GM12874 (cell line): ENCODE data around the gene RIPOR1.

Experiments
- TF ChIP-seq, protein P1 (sequence below): IDR thresholded peaks from 2 replicates; pipeline ENCODE4 v1.5.1; 2011; ENCODE audit warnings: low read depth, mild to moderate bottlenecking, control low read depth, low read length, moderate library complexity; ENCODE audit not compliant: insufficient read depth

RIPOR1 gene

GRCh38 chr16:67543582-67543981 lies 15.0 kb downstream of the RIPOR1 start:
- TF ChIP-seq, protein P1, sequence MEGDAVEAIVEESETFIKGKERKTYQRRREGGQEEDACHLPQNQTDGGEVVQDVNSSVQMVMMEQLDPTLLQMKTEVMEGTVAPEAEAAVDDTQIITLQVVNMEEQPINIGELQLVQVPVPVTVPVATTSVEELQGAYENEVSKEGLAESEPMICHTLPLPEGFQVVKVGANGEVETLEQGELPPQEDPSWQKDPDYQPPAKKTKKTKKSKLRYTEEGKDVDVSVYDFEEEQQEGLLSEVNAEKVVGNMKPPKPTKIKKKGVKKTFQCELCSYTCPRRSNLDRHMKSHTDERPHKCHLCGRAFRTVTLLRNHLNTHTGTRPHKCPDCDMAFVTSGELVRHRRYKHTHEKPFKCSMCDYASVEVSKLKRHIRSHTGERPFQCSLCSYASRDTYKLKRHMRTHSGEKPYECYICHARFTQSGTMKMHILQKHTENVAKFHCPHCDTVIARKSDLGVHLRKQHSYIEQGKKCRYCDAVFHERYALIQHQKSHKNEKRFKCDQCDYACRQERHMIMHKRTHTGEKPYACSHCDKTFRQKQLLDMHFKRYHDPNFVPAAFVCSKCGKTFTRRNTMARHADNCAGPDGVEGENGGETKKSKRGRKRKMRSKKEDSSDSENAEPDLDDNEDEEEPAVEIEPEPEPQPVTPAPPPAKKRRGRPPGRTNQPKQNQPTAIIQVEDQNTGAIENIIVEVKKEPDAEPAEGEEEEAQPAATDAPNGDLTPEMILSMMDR = no peak

DNA sequence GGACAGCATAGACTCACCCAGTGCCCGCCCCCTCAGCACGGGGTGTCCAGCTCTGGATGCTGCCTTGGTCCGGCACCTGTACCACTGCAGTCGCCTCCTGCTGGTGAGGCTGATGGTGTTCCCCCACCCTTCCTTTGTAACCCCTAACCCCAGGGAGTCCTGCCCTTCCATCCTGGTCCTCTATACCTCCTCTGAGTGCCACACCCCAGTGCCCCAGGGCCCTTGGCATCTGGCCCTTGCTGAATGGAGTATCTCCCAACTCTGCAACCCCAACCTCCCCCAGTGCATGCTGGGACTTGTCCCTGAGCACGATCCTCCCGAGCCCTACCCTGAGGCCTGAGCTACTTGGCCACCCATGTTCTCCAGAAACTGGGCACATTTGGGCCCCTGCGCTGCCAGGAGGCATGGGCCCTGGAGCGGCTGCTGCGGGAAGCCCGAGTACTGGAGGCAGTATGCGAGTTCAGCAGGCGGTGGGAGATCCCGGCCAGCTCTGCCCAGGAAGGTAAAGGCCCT lies 15.8 kb downstream of the RIPOR1 start:
- TF ChIP-seq, protein P1 = peak; percentile 31

GRCh38 chr16:67544844-67545664 lies 16.4 kb downstream of the RIPOR1 start:
- TF ChIP-seq, protein P1 = no peak

DNA sequence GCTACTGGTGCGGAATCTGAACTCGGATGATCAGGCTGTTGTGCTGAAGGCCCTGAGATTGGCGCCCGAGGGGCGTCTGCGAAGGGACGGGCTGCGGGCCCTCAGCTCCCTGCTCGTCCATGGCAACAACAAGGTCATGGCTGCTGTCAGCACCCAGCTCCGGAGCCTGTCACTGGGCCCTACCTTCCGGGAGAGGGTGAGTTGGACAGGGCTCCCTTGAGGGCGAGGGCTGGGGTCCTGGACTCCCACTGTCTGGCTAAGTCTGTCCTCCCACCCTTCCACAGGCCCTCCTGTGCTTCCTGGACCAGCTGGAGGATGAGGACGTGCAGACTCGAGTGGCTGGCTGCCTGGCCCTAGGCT lies 17.0 kb downstream of the RIPOR1 start:
- TF ChIP-seq, protein P1 = no peak

- TF ChIP-seq, protein P1 = no peak
Measured at GRCh38 chr16:67546091-67546501, 17.5 kb downstream of the RIPOR1 start.

DNA sequence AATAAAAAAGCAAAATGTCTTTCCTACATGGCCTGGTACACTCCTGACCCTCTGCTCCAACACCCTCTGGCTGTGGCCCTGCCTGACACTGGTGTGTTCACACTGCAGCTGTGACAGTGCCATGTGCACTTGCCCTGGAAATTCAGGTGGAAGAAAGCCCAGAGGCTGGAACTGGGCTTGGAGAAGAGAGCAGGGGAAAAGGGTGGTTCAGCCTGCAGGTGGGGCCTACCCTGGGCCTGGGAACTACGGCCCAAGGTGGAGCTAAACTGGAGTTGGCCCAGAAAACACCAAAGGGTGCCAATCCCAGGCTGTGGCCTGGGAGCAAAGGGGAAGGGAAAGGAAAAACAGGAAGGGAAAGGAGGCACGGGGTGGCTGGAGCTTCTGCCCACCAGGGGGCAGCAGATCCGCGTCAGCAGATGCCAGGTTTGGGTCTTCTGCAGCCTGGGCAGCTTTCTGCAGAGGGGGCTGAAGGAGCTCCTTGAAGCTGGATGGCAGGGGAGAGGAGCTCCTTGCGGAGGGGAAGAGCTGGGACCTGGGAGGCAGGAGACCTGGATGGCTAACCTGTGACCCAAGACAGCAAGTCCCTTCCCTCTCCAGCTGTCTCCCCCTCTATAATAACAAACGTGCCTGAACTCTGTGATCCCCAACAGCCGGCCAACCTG lies 18.3 kb downstream of the RIPOR1 start:
- TF ChIP-seq, protein P1 = peak; percentile 96

GRCh38 chr16:67547423-67548264 lies 19.0 kb downstream of the RIPOR1 start:
- TF ChIP-seq, protein P1 = no peak
